ENCODE data around the gene ARHGEF3.

DNA sequence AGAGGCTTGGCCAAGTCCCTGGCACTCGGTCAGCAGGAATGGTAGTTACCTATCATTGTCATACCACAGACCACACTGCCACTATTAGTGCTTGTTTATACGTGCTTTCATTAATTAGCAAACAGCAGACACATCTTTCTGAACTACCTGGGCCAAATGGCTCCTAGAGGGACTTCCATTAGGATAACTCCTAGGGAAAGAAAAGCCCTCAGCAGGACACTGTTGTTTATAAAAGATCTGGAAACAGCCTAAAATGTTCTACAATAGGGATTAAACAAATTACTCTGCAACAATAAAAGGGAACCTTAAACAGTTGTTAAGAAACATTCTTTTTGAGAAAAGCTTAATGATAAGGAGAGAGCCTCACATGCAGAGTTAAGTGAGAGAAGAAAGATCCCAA is 38.5 kb downstream of the ARHGEF3 start:
- no peak for TF ChIP-seq POLR2AphosphoS5 (IDR thresholded peaks at IDR 0.05; ENCODE audit: borderline replicate concordance, low read depth, low read length)
- TF ChIP-seq EZH2 (IDR thresholded peaks at IDR 0.05), result no peak

Measured in SK-N-MC (cell line).